Suprapubic skin (tissue), 3 donors: Measurements from ENCODE around the gene COLEC11.

ENCODE experiments used
- CTCF ChIP-seq, 2 donors: fragments of 200-600 bp in 1 of 2; fragments of 450-650 bp in 1 of 2; sonication (generic) in 1 of 2; IDR thresholded peaks; one replicate each; pipeline ENCODE4 v1.5.1; 2016 to 2019; ENCODE audit warnings: antibody characterized with exemption in 2 of 2, mild to moderate bottlenecking in 1 of 2, moderate library complexity in 1 of 2
- EP300 ChIP-seq: sonication (generic); formaldehyde crosslinking; IDR thresholded peaks from one replicate; pipeline ENCODE4 v1.6.1; 2017; ENCODE audit warnings: antibody characterized with exemption
- POLR2A ChIP-seq, 2 donors: fragments of 450-650 bp; IDR thresholded peaks; one replicate each; pipeline ENCODE4 v1.6.1; 2017; ENCODE audit warnings: antibody characterized with exemption in 2 of 2, mild to moderate bottlenecking in 2 of 2, moderate library complexity in 2 of 2

GRCh38 chr2:3642521-3643215 is 47.8 kb downstream of the COLEC11 start:
- TF ChIP-seq CTCF (IDR thresholded peaks at IDR 0.05) = no peak
- no peak for TF ChIP-seq EP300
- TF ChIP-seq POLR2A (IDR thresholded peaks at IDR 0.05) = no peak
